ENCODE results near the gene SLCO3A1. TPM values are rescaled to one million over a fixed set of nuclear protein-coding genes. Genes with fewer than 3 reads are reported as not detected.

Gene SLCO3A1
- total RNA-seq, 4 donors from 2014 or later: 23.1 to 62.8 (median 35.1) TPM

DNA sequence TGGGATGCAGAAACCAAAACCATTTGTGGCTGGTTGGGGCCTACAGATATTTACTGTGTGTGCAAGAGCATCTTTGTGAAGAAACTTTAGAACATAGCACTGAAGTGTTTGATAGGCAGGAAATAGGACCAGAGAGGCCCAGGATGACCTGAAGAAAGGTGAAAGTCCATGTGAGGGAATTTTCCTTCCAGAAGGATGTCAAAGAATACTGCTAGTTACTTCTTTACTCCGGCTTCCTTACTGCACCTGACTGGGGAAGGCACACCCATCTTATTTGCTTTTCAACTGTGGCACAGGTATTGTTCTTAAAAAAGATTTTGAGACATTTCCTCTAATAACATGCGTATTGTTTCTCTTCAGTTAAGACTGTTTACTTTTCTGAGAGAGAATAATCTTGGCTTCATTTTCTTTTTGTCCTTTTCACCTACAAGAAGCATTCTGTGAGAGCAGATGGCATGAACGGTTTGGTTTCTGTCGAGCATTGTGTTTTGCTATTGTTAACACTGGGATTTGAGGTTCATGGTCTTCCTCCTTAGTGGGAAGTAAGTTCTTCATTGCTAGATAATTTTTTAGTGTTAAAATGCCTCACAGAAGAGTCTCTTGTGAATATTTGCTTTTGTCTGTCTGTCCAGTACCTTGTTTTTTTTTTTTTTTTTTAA, 71.5 kb downstream of the SLCO3A1 start:
- 73 to 84% methylated on average over 4 of the region's 4 CpGs for WGBS, 2 donors
- TF ChIP-seq POLR2A (IDR thresholded peaks at IDR 0.05): no peak
- TF ChIP-seq, protein P1, sequence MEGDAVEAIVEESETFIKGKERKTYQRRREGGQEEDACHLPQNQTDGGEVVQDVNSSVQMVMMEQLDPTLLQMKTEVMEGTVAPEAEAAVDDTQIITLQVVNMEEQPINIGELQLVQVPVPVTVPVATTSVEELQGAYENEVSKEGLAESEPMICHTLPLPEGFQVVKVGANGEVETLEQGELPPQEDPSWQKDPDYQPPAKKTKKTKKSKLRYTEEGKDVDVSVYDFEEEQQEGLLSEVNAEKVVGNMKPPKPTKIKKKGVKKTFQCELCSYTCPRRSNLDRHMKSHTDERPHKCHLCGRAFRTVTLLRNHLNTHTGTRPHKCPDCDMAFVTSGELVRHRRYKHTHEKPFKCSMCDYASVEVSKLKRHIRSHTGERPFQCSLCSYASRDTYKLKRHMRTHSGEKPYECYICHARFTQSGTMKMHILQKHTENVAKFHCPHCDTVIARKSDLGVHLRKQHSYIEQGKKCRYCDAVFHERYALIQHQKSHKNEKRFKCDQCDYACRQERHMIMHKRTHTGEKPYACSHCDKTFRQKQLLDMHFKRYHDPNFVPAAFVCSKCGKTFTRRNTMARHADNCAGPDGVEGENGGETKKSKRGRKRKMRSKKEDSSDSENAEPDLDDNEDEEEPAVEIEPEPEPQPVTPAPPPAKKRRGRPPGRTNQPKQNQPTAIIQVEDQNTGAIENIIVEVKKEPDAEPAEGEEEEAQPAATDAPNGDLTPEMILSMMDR (IDR thresholded peaks at IDR 0.05): no peak
- H3K4me3 ChIP-seq (ENCODE audit: low read depth, poor library complexity, severe bottlenecking): no peak overlapping the region
- DNase-seq (ENCODE audit: low spot score in 2 of 2): peak in 1 of 2 donors; percentile 34
- intact Hi-C loops (cut with DNase I; ENCODE audit: low total_unique reads): no loop called here

- no peak for TF ChIP-seq POLR2A (IDR thresholded peaks at IDR 0.05)
- TF ChIP-seq, protein P1 (IDR thresholded peaks at IDR 0.05): no peak
- whole genome bisulfite sequencing, 2 donors: 77 to 83% methylated on average over 3 of the region's 3 CpGs
- H3K4me3 ChIP-seq (ENCODE audit: low read depth, poor library complexity, severe bottlenecking): no peak overlapping the region
- DNase-seq (ENCODE audit: low spot score in 2 of 2): no peak
- intact Hi-C loops (cut with DNase I; ENCODE audit: low total_unique reads): no loop called here
Observed at GRCh38 chr15:91925794-91926193, 72.3 kb downstream of the SLCO3A1 start.

- no peak for DNase-seq (ENCODE audit: low spot score in 2 of 2)
- TF ChIP-seq, protein P1 (IDR thresholded peaks at IDR 0.05): no peak
- no peak for TF ChIP-seq POLR2A (IDR thresholded peaks at IDR 0.05)
- intact Hi-C loops (cut with DNase I; ENCODE audit: low total_unique reads): no loop called here
- H3K4me3 ChIP-seq (ENCODE audit: low read depth, poor library complexity, severe bottlenecking): no peak overlapping the region
- 45 to 49% methylated on average over 4 of the region's 4 CpGs for WGBS, 2 donors
Observed at GRCh38 chr15:91926908-91927270, 73.4 kb downstream of the SLCO3A1 start.

- intact Hi-C loops (cut with DNase I; ENCODE audit: low total_unique reads): no loop called here
- no peak overlapping the region for H3K4me3 ChIP-seq (ENCODE audit: low read depth, poor library complexity, severe bottlenecking)
- TF ChIP-seq POLR2A (IDR thresholded peaks at IDR 0.05): no peak
- TF ChIP-seq, protein P1 (IDR thresholded peaks at IDR 0.05): no peak
- WGBS, 2 donors: 65 to 72% methylated on average over 4 of the region's 4 CpGs
- DNase-seq (ENCODE audit: low spot score in 2 of 2): no peak
Observed at GRCh38 chr15:91927585-91927984, 74.1 kb downstream of the SLCO3A1 start.

- 89 to 94% methylated on average over 6 of the region's 6 CpGs for WGBS, 2 donors
- TF ChIP-seq POLR2A (IDR thresholded peaks at IDR 0.05): no peak
- TF ChIP-seq, protein P1 (IDR thresholded peaks at IDR 0.05): no peak
- H3K4me3 ChIP-seq (ENCODE audit: low read depth, poor library complexity, severe bottlenecking): no peak overlapping the region
- DNase-seq (ENCODE audit: low spot score in 2 of 2): no peak
- intact Hi-C loops (cut with DNase I; ENCODE audit: low total_unique reads): no loop called here
Observed at GRCh38 chr15:91928675-91929074, 75.2 kb downstream of the SLCO3A1 start.

DNA sequence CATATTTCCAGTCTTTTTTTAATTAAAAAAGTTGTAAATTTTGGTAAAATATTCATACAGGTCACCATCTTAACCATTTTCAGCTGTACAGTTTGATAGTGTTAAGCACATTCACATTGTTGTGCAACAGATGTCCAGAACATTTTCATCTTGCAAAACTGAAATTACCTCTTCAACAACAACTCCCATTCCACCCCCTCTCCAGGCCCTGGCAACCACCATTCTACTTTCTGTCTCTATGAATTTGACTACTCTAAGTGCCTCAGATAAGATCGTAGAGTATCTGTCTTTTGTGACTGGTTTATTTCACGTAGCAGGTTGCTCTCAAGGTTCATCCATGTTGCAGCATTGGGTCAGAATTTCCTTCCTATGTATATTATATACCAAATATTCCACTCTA, 76.0 kb downstream of the SLCO3A1 start:
- TF ChIP-seq, protein P1 (IDR thresholded peaks at IDR 0.05): no peak
- intact Hi-C loops (cut with DNase I; ENCODE audit: low total_unique reads): no loop called here
- 72 to 83% methylated on average over 2 of the region's 2 CpGs for WGBS, 2 donors
- no peak overlapping the region for H3K4me3 ChIP-seq (ENCODE audit: low read depth, poor library complexity, severe bottlenecking)
- no peak for DNase-seq (ENCODE audit: low spot score in 2 of 2)
